ENCODE results near the gene ATOSB.
"Not testable (repeated sequence)": the region's sequence is repeated elsewhere in the genome, so short reads cannot be mapped to it uniquely, and the experiment has no call there.

The ATOSB gene

GRCh38 chr9:35115680-35116538, at the start of gene ATOSB:
Gene ATOSB (minus strand): TSS chr9:35115862. CDS start chr9:35108274, 7,588 bp downstream.
- peaks cover 4% of the 10 kb centered on the region for H3K27me3 Mint-ChIP-seq

GRCh38 chr9:35164711-35165110, 49.0 kb upstream of the ATOSB start:
- no peak overlapping the region for H3K27ac Mint-ChIP-seq
- no peak for DNase-seq (ENCODE audit: low spot score in 2 of 2)

More at GRCh38 chr9:35115680-35116538, at the start of gene ATOSB:
- ATAC-seq (ENCODE audit: low read depth) (peak; percentile 72), DNase-seq (ENCODE audit: low spot score in 2 of 2) (peak; percentile 91 to 93)
- Mint-ChIP-seq H3K36me3 (no peaks in the 10 kb centered on the region), H3K27ac (peak within 1 kb of the TSS; percentile 90), H3K4me3 (peak within 1 kb of the TSS; percentile 91), H3K4me1 (peaks cover 40% of the 10 kb centered on the region), H3K9me3 (no peaks in the 10 kb centered on the region)

GRCh38 chr9:35163413-35163812, 47.8 kb upstream of the ATOSB start:
- ATAC-seq (ENCODE audit: low read depth) (no peak), DNase-seq (ENCODE audit: low spot score in 2 of 2) (no peak)
- Mint-ChIP-seq H3K4me1 (peaks cover 18% of the 10 kb centered on the region), H3K27me3 (peaks cover 1% of the 10 kb centered on the region), H3K36me3 (no peaks in the 10 kb centered on the region), H3K9me3 (no peaks in the 10 kb centered on the region), H3K4me3 (no peak overlapping the region), H3K27ac (no peak overlapping the region)

More at GRCh38 chr9:35164711-35165110, 49.0 kb upstream of the ATOSB start:
- ATAC-seq (ENCODE audit: low read depth), result no peak
- peaks cover 1% of the 10 kb centered on the region for H3K27me3 Mint-ChIP-seq
- H3K9me3 Mint-ChIP-seq, result no peaks in the 10 kb centered on the region
- H3K4me1 Mint-ChIP-seq, result peaks cover 10% of the 10 kb centered on the region
- no peaks in the 10 kb centered on the region for H3K36me3 Mint-ChIP-seq
- H3K4me3 Mint-ChIP-seq, result no peak overlapping the region

- Mint-ChIP-seq H3K27ac (no peak overlapping the region), H3K36me3 (no peaks in the 10 kb centered on the region), H3K4me3 (peak overlapping the region; percentile 89), H3K4me1 (peaks cover 18% of the 10 kb centered on the region), H3K27me3 (peaks cover 1% of the 10 kb centered on the region), H3K9me3 (no peaks in the 10 kb centered on the region)
- peak; percentile 17 for ATAC-seq (ENCODE audit: low read depth)
- DNase-seq (ENCODE audit: low spot score in 2 of 2), result no peak
These were observed 47.1 kb upstream of the ATOSB start for GRCh38 chr9:35162605-35163315.

GRCh38 chr9:35161713-35162604, 46.3 kb upstream of the ATOSB start, which contains the start of gene UNC13B:
Gene UNC13B (plus strand): TSS chr9:35162009. CDS start chr9:35162284, 275 bp downstream.
- H3K36me3 Mint-ChIP-seq, result no peaks in the 10 kb centered on the region
- peak within 1 kb of the TSS; percentile 53 for H3K27ac Mint-ChIP-seq
- ATAC-seq (ENCODE audit: low read depth) (peak; percentile 86), DNase-seq (ENCODE audit: low spot score in 2 of 2) (peak; percentile 50 to 63)
- peaks cover 18% of the 10 kb centered on the region for H3K4me1 Mint-ChIP-seq
- peaks cover 1% of the 10 kb centered on the region for H3K27me3 Mint-ChIP-seq
- H3K4me3 Mint-ChIP-seq, result peak within 1 kb of the TSS; percentile 89
- H3K9me3 Mint-ChIP-seq, result no peaks in the 10 kb centered on the region

- Mint-ChIP-seq H3K4me1 (peaks cover 18% of the 10 kb centered on the region), H3K27ac (no peak overlapping the region), H3K27me3 (peaks cover 4% of the 10 kb centered on the region), H3K36me3 (no peaks in the 10 kb centered on the region), H3K4me3 (no peak overlapping the region), H3K9me3 (no peaks in the 10 kb centered on the region)
- no peak for DNase-seq (ENCODE audit: low spot score in 2 of 2)
- ATAC-seq (ENCODE audit: low read depth), result no peak
These were observed 43.0 kb upstream of the ATOSB start for GRCh38 chr9:35158501-35159280.

GRCh38 chr9:35157836-35158235, 42.2 kb upstream of the ATOSB start:
- not testable (repeated sequence) for H3K4me3 Mint-ChIP-seq, H3K36me3 Mint-ChIP-seq, H3K9me3 Mint-ChIP-seq

GRCh38 chr9:35156781-35157180, 41.1 kb upstream of the ATOSB start:
- Mint-ChIP-seq H3K9me3 (no peaks in the 10 kb centered on the region), H3K36me3 (no peaks in the 10 kb centered on the region), H3K4me3 (no peak overlapping the region), H3K27ac (no peak overlapping the region), H3K4me1 (peaks cover 14% of the 10 kb centered on the region), H3K27me3 (peaks cover 4% of the 10 kb centered on the region)
- DNase-seq (ENCODE audit: low spot score in 2 of 2) (no peak), ATAC-seq (ENCODE audit: low read depth) (no peak)

More at GRCh38 chr9:35157836-35158235, 42.2 kb upstream of the ATOSB start:
- not testable (repeated sequence) for DNase-seq (ENCODE audit: low spot score in 2 of 2); H3K27me3 Mint-ChIP-seq; ATAC-seq (ENCODE audit: low read depth); H3K27ac Mint-ChIP-seq
- peaks cover 18% of the 10 kb centered on the region for H3K4me1 Mint-ChIP-seq

- H3K27ac Mint-ChIP-seq, result no peak overlapping the region
- H3K36me3 Mint-ChIP-seq, result peaks cover 1% of the 10 kb centered on the region
These were observed 37.3 kb upstream of the ATOSB start for GRCh38 chr9:35152926-35153325.

GRCh38 chr9:35147941-35148563, 32.4 kb upstream of the ATOSB start:
- not testable (repeated sequence) for H3K27ac Mint-ChIP-seq; H3K27me3 Mint-ChIP-seq; ATAC-seq (ENCODE audit: low read depth); H3K4me1 Mint-ChIP-seq; H3K4me3 Mint-ChIP-seq; H3K36me3 Mint-ChIP-seq; DNase-seq (ENCODE audit: low spot score in 2 of 2)
- H3K9me3 Mint-ChIP-seq, result peaks cover 20% of the 10 kb centered on the region

More at GRCh38 chr9:35152926-35153325, 37.3 kb upstream of the ATOSB start:
- Mint-ChIP-seq H3K27me3 (peaks cover 7% of the 10 kb centered on the region), H3K4me3 (no peak overlapping the region), H3K4me1 (no peaks in the 10 kb centered on the region), H3K9me3 (peaks cover 15% of the 10 kb centered on the region)
- ATAC-seq (ENCODE audit: low read depth) (no peak), DNase-seq (ENCODE audit: low spot score in 2 of 2) (no peak)

- peaks cover 4% of the 10 kb centered on the region for H3K27me3 Mint-ChIP-seq
- H3K9me3 Mint-ChIP-seq, result peaks cover 4% of the 10 kb centered on the region
- H3K4me3 Mint-ChIP-seq, result no peak overlapping the region
- no peak overlapping the region for H3K27ac Mint-ChIP-seq
- no peaks in the 10 kb centered on the region for H3K4me1 Mint-ChIP-seq
- ATAC-seq (ENCODE audit: low read depth) (no peak), DNase-seq (ENCODE audit: low spot score in 2 of 2) (no peak)
- no peaks in the 10 kb centered on the region for H3K36me3 Mint-ChIP-seq
These were observed 26.4 kb upstream of the ATOSB start for GRCh38 chr9:35142037-35142436.

- DNase-seq (ENCODE audit: low spot score in 2 of 2) (no peak), ATAC-seq (ENCODE audit: low read depth) (no peak)
- no peak overlapping the region for H3K27ac Mint-ChIP-seq
These were observed 24.4 kb upstream of the ATOSB start for GRCh38 chr9:35140093-35140492.

More at GRCh38 chr9:35140093-35140492, 24.4 kb upstream of the ATOSB start:
- Mint-ChIP-seq H3K9me3 (peaks cover 4% of the 10 kb centered on the region), H3K4me1 (no peaks in the 10 kb centered on the region), H3K27me3 (peaks cover 4% of the 10 kb centered on the region), H3K4me3 (no peak overlapping the region), H3K36me3 (no peaks in the 10 kb centered on the region)
